K562 (cell line): ENCODE measurements around the gene KBTBD13. TPM values are rescaled to one million over a fixed set of nuclear protein-coding genes. Genes with fewer than 3 reads are reported as not detected.
A peak's percentile ranks its signal among the peaks of the same experiment; 100 is the strongest.

Experiments
- ATAC-seq: fragments of 200-7000 bp; cut with Tn5 transposase; 3 replicates; pipeline ENCODE4 v1.9.1; 2020; ENCODE audit warnings: moderate library complexity
- BruUV-seq: library from RNA; stranded (reverse); fragments of 400-500 nt; replicated peaks from 2 replicates; lab custom pipeline; 2021; lab: Mats Ljungman, UMichigan
- CTCF ChIA-PET: fragments of 300-600 bp; formaldehyde crosslinking; extraction: SDS; loops from one replicate; lab custom pipeline; 2021; ENCODE audit warnings: low intra/inter-chr PET ratio; lab: Yijun Ruan, JAX
- POLR2A ChIA-PET: fragments of 300-600, 350-650 bp; sonication (Branson Sonifier 250); formaldehyde crosslinking; extraction: SDS; loops from one replicate; lab custom pipeline; 2021; ENCODE audit warnings: antibody characterized with exemption, inconsistent platforms; lab: Yijun Ruan, JAX
- DNase-seq, 4 experiments: peaks; one replicate each; pipeline versions ENCODE4 v3.0.0 to v3.0.0-alpha.2; 2011 to 2018; ENCODE audit warnings: low spot score in 3 of 4, mixed read lengths in 3 of 4; ENCODE audit errors: extremely low read depth in 1 of 4
- FAIRE-seq: peaks from 2 replicates; lab custom pipeline; 2011; peaks lifted over from hg19 to GRCh38; lab: Jason Lieb, UNC
- H2AFZ ChIP-seq: 2 replicates; pipeline ENCODE4 v1.6.0; 2011; ENCODE audit warnings: low read depth, low read length, control low read depth, inconsistent platforms
- H3K27ac ChIP-seq: fragments of 200-600 bp; 3 replicates; pipeline ENCODE4 v1.8.0; 2011; ENCODE audit warnings: low read depth, mild to moderate bottlenecking, control low read depth, inconsistent platforms, low read length, moderate library complexity, mixed read lengths; ENCODE audit errors: extremely low read depth
- H3K27me3 ChIP-seq, 2 experiments: fragments of 300-600 bp in 1 of 2; 2 replicates in 1 of 2; 3 replicates in 1 of 2; pipeline versions ENCODE4 v1.6.0 to v1.8.0; 2011; ENCODE audit warnings: inconsistent platforms in 2 of 2, low read length in 2 of 2, mild to moderate bottlenecking in 1 of 2, mixed read lengths in 1 of 2, moderate library complexity in 1 of 2; ENCODE audit not compliant: control insufficient read depth in 2 of 2, insufficient read depth in 2 of 2
- H3K36me3 ChIP-seq: fragments of 300-600 bp; 3 replicates; pipeline ENCODE4 v1.8.0; 2011; ENCODE audit warnings: mild to moderate bottlenecking, low read length, inconsistent platforms; ENCODE audit not compliant: control insufficient read depth, insufficient read depth
- H3K4me1 ChIP-seq, 2 experiments: fragments of 200-600 bp in 1 of 2; replicated peaks in 1 of 2; 2 replicates in 1 of 2; 3 replicates in 1 of 2; pipeline versions ENCODE4 v1.5.1 to v1.8.0; 2011; ENCODE audit warnings: inconsistent platforms in 2 of 2, low read length in 2 of 2, mild to moderate bottlenecking in 1 of 2, mixed read lengths in 1 of 2, moderate library complexity in 1 of 2; ENCODE audit not compliant: control insufficient read depth in 2 of 2, insufficient read depth in 2 of 2
- H3K4me2 ChIP-seq: 2 replicates; pipeline ENCODE4 v1.6.1; 2011; ENCODE audit warnings: low read length, control low read depth, inconsistent platforms, mixed read lengths; ENCODE audit not compliant: insufficient read depth
- H3K4me3 ChIP-seq: fragments of 200-600 bp; sonication (generic), shearing (Covaris generic); 2 replicates; pipeline ENCODE4 v1.5.1; 2016; ENCODE audit warnings: control low read depth, inconsistent platforms
- H3K79me2 ChIP-seq: fragments of 200-600 bp; 3 replicates; pipeline ENCODE4 v1.8.0; 2011; ENCODE audit warnings: low read length, inconsistent platforms; ENCODE audit not compliant: control insufficient read depth, insufficient read depth
- H3K9ac ChIP-seq, 2 experiments: 2 replicates each; pipeline versions ENCODE4 v1.6.0 to v1.6.1; 2011; ENCODE audit warnings: low read depth in 2 of 2, low read length in 2 of 2, control low read depth in 1 of 2, inconsistent platforms in 1 of 2, mild to moderate bottlenecking in 1 of 2, mixed read lengths in 1 of 2; ENCODE audit not compliant: insufficient read depth in 1 of 2
- H3K9me1 ChIP-seq: one replicate; pipeline ENCODE4 v1.6.0; 2011; ENCODE audit warnings: inconsistent platforms, mild to moderate bottlenecking, low read length, moderate library complexity; ENCODE audit not compliant: control insufficient read depth, insufficient read depth
- H3K9me3 ChIP-seq: replicated peaks from 2 replicates; pipeline ENCODE4 v1.5.1; 2011; ENCODE audit warnings: low read depth, low read length, inconsistent platforms; ENCODE audit not compliant: control insufficient read depth, insufficient read depth
- H4K20me1 ChIP-seq: replicated peaks from 2 replicates; pipeline ENCODE4 v1.6.1; 2011; ENCODE audit warnings: low read length, inconsistent platforms, mixed read lengths; ENCODE audit not compliant: control insufficient read depth, insufficient read depth
- CEBPB ChIP-seq: fragments of 450-650 bp; IDR thresholded peaks from 2 replicates; pipeline ENCODE4 v1.6.1; 2016; ENCODE audit warnings: missing genetic modification characterization, missing compliant biosample characterization
- CEBPG ChIP-seq, 3 experiments: fragments of 200-800 bp in 1 of 3; sonication (Bioruptor generic) in 1 of 3; sonication (generic) in 1 of 3; formaldehyde crosslinking in 1 of 3; IDR thresholded peaks in 2 of 3; conservative IDR thresholded peaks in 1 of 3; 2 replicates each; pipeline versions ENCODE4 v1.6.1 to v1.8.0; 2016 to 2022; ENCODE audit warnings: missing compliant biosample characterization in 2 of 3, missing genetic modification characterization in 2 of 3, mild to moderate bottlenecking in 1 of 3, missing genetic modification reagents in 1 of 3
- E2F5 ChIP-seq: sonication (generic); formaldehyde crosslinking; IDR thresholded peaks from 2 replicates; pipeline ENCODE4 v1.8.0; 2022; ENCODE audit warnings: mild to moderate bottlenecking, missing genetic modification reagents
- SNIP1 ChIP-seq: fragments of 450-650 bp; IDR thresholded peaks from 2 replicates; pipeline ENCODE4 v1.7.1; 2017; ENCODE audit warnings: low read depth, mild to moderate bottlenecking
- WGBS: fragments of 100-300 bp; shearing (Covaris generic); methylation state at CpG from one replicate; pipeline ENCODE4 v1.1.6; 2016; ENCODE audit warnings: low coverage, mixed read lengths; ENCODE audit not compliant: insufficient coverage; ENCODE audit errors: missing lambda C conversion rate; 5-methylcytosine and 5-hydroxymethylcytosine counted together
- in situ Hi-C: fragments of 300-500 bp; cut with MboI; formaldehyde crosslinking; loops from 4 replicates; pipeline ENCODE4 v1.15.0; 2018; ENCODE audit warnings: inconsistent platforms, mixed read lengths
- intact Hi-C: fragments of 100-400 bp; cut with micrococcal nuclease; formaldehyde crosslinking; loops from 2 replicates; pipeline ENCODE4 v1.14.2; 2022
- polyA plus RNA-seq, 8 experiments: library from polyadenylated mRNA; depleted of rRNA in 4 of 8; stranded (reverse) in 5 of 8; unstranded in 3 of 8; fragments of >200 nt; fragmentation: Nextera tagmentation in 2 of 8; fragmentation: Illumina TruSeq in 1 of 8; extraction: Ambion mirVana in 2 of 8; extraction: Trizol in 1 of 8; gene quantifications; 2 replicates each; pipeline versions ENCODE4 v1.2.1 to v1.2.3, GENCODE V29; 2011 to 2014; ENCODE audit warnings: inconsistent platforms in 1 of 8, missing spikeins in 1 of 8
- total RNA-seq, 7 experiments: library from RNA; depleted of rRNA in 6 of 7; stranded (reverse); fragments of >200 nt in 6 of 7; fragmentation: Illumina TruSeq in 2 of 7; extraction: Trizol in 2 of 7; gene quantifications; 2 replicates each; pipeline versions ENCODE4 v1.2.1 to v1.2.3, GENCODE V29; 2011 to 2021; ENCODE audit warnings: low replicate concordance in 1 of 7

KBTBD13 gene
- total and polyA plus RNA-seq, 9 of the 15 experiments (the other 6 are each of a cell fraction or from before 2014, with no cell fraction given) = 0.07 to 0.13 (median 0.10) TPM; not detected in 3

GRCh38 chr15:65044724-65045481 is 31.6 kb upstream of the KBTBD13 start, which contains the start of gene SLC51B:
TSS of gene SLC51B (plus strand) at chr15:65045387. CDS start at chr15:65050005, 4,618 bp downstream.
- H3K9me3 ChIP-seq = no peaks in the 10 kb centered on the region; the same call in 1 of the 2 replicates
- 30% methylated on average over 7 of the region's 7 CpGs for WGBS
- H3K4me1 ChIP-seq = peaks cover 5 to 9% of the 10 kb centered on the region in 2 experiments; a peak in 3 of 5 replicates
- POLR2A ChIA-PET = interaction anchor here (1.6 kb wide), 1 partner anchor 10 kb away, joined by 3 read pairs; no protein-coding TSS in a partner anchor
- CTCF ChIA-PET = no interaction called here
- no peaks in the 10 kb centered on the region for H3K9me1 ChIP-seq
- H3K27me3 ChIP-seq = peaks cover 0 to 8% of the 10 kb centered on the region in 2 experiments; a peak in 2 of 5 replicates
- no peaks in the 10 kb centered on the region for H4K20me1 ChIP-seq
- in situ Hi-C loops = no loop called here
- DNase-seq (peak in 1 of 4 experiments; percentile 18), FAIRE-seq (no peak), ATAC-seq (peak; percentile 22; the same call in 1 of the 3 replicates)
- no peak within 1 kb of the TSS for H3K27ac ChIP-seq
- TF ChIP-seq CEBPB (tag) (0 out of 2 replicates have a peak, but pooled peaks have one; percentile 29), SNIP1 (no peak), E2F5 (no peak), CEBPG (CRISPR knock-in tag; IDR thresholded peaks at IDR 0.05) (0 out of 2 replicates have a peak, but pooled peaks have one; percentile 26), CEBPG (tag; conservative IDR thresholded peaks at IDR 0.05 in 1 of 2, IDR thresholded peaks at IDR 0.05 in 1 of 2) (0 out of 4 replicates have a peak, but pooled peaks have one; percentile 9 to 29)
- no peak within 1 kb of the TSS for H2AFZ ChIP-seq
- H3K4me2 ChIP-seq = no peak within 1 kb of the TSS
- no TSS peak for BruUV-seq
- H3K9ac ChIP-seq = no peak within 1 kb of the TSS
- H3K79me2 ChIP-seq = no peaks in the 10 kb centered on the region
- no peaks in the 10 kb centered on the region for H3K36me3 ChIP-seq
- intact Hi-C loops = no loop called here
- H3K4me3 ChIP-seq = no peak within 1 kb of the TSS
